GM12872 (cell line): Measurements from ENCODE around the gene ZNF12.

Source experiments
- CTCF ChIP-seq: IDR thresholded peaks from 3 replicates; pipeline ENCODE4 v1.5.1; 2011; ENCODE audit warnings: low read depth, mild to moderate bottlenecking, low read length, moderate library complexity; ENCODE audit not compliant: insufficient read depth

The ZNF12 gene

GRCh38 chr7:6643915-6644625, 62.7 kb downstream of the ZNF12 start:
- TF ChIP-seq CTCF, result no peak

GRCh38 chr7:6642861-6643640, 63.7 kb downstream of the ZNF12 start:
- TF ChIP-seq CTCF, result no peak

GRCh38 chr7:6642239-6642839, 64.4 kb downstream of the ZNF12 start:
- TF ChIP-seq CTCF, result no peak

GRCh38 chr7:6641305-6642035, 65.3 kb downstream of the ZNF12 start:
- no peak for TF ChIP-seq CTCF

- no peak for TF ChIP-seq CTCF
These were observed 66.5 kb downstream of the ZNF12 start for GRCh38 chr7:6640246-6640721.

GRCh38 chr7:6639627-6640026, 67.1 kb downstream of the ZNF12 start:
- TF ChIP-seq CTCF, result no peak

GRCh38 chr7:6639032-6639431, 67.7 kb downstream of the ZNF12 start:
- TF ChIP-seq CTCF, result no peak
